Activated B cell treated with CpG ODN at 0.5 μM for 24 hours (primary cell): ENCODE results near the gene ARL11. TPM values are rescaled to one million over a fixed set of nuclear protein-coding genes. Genes with fewer than 3 reads are reported as not detected.

Experiments used
- ATAC-seq: fragments of 200-7000 bp; cut with Tn5 transposase; one replicate; pipeline ENCODE4 v1.10.0; 2021; ENCODE audit warnings: low read depth, mild to moderate bottlenecking, moderate library complexity
- CTCF ChIA-PET: fragments of 350-600 bp; sonication (Branson Sonifier 250); formaldehyde crosslinking; loops from one replicate; lab custom pipeline; 2021; ENCODE audit warnings: antibody characterized with exemption; lab: Charles Lee
- POLR2A ChIA-PET: fragments of 350-600 bp; sonication (Branson Sonifier 250); formaldehyde crosslinking; loops from one replicate; lab custom pipeline; 2021; ENCODE audit warnings: antibody characterized with exemption; lab: Charles Lee
- DNase-seq: peaks from one replicate; pipeline ENCODE4 v3.0.0; 2022
- H3K27ac Mint-ChIP-seq: one replicate; pipeline ENCODE4 v1.8.0; 2020; ENCODE audit warnings: mixed read lengths
- H3K27me3 Mint-ChIP-seq: one replicate; pipeline ENCODE4 v1.8.0; 2021; ENCODE audit warnings: mixed read lengths
- H3K36me3 Mint-ChIP-seq: one replicate; pipeline ENCODE4 v1.8.0; 2021; ENCODE audit warnings: low read depth, mixed read lengths
- H3K4me1 Mint-ChIP-seq: one replicate; pipeline ENCODE4 v1.8.0; 2021; ENCODE audit warnings: mixed read lengths
- H3K4me3 Mint-ChIP-seq: one replicate; pipeline ENCODE4 v1.8.0; 2020; ENCODE audit warnings: mild to moderate bottlenecking, mixed read lengths
- H3K9me3 Mint-ChIP-seq: one replicate; pipeline ENCODE4 v1.8.0; 2020; ENCODE audit warnings: mixed read lengths
- CTCF ChIP-seq: fragments of 200-600 bp; IDR thresholded peaks from one replicate; pipeline ENCODE4 v1.8.0; 2022; ENCODE audit warnings: antibody characterized with exemption, mild to moderate bottlenecking
- intact Hi-C: fragments of 100-400 bp; cut with micrococcal nuclease; formaldehyde crosslinking; loops from one replicate; pipeline ENCODE4 v1.15.1; 2024
- total RNA-seq: library from RNA; stranded (reverse); gene quantifications from 2 replicates; pipeline ENCODE4 v1.2.3, GENCODE V29; 2022

The ARL11 gene
- total RNA-seq, 1 donor from 2014 or later, result 10.7 TPM

GRCh38 chr13:49615836-49616675, 12.3 kb upstream of the ARL11 start:
- no peak for ATAC-seq
- H3K27ac Mint-ChIP-seq, result no peak overlapping the region
- DNase-seq, result no peak
- intact Hi-C loops, result no loop called here
- H3K4me3 Mint-ChIP-seq, result no peak overlapping the region
- H3K36me3 Mint-ChIP-seq, result no peaks in the 10 kb centered on the region
- H3K4me1 Mint-ChIP-seq, result peaks cover 24% of the 10 kb centered on the region
- POLR2A ChIA-PET, result no interaction called here
- no peak for TF ChIP-seq CTCF
- CTCF ChIA-PET, result no interaction called here
- H3K9me3 Mint-ChIP-seq, result peaks cover 7% of the 10 kb centered on the region
- no peaks in the 10 kb centered on the region for H3K27me3 Mint-ChIP-seq

- Mint-ChIP-seq H3K36me3 (no peaks in the 10 kb centered on the region), H3K4me1 (peaks cover 27% of the 10 kb centered on the region), H3K27ac (no peak overlapping the region), H3K27me3 (no peaks in the 10 kb centered on the region), H3K4me3 (no peak overlapping the region), H3K9me3 (peaks cover 4% of the 10 kb centered on the region)
- DNase-seq, result no peak
- intact Hi-C loops, result no loop called here
- no peak for ATAC-seq
- CTCF ChIA-PET, result interaction anchor here (1.4 kb wide), 1 partner anchor 8 kb away, joined by 4 read pairs; no protein-coding TSS in a partner anchor
- no peak for TF ChIP-seq CTCF
- POLR2A ChIA-PET, result no interaction called here
Measured at GRCh38 chr13:49616676-49617065, 11.6 kb upstream of the ARL11 start.

GRCh38 chr13:49620170-49620621, 8.1 kb upstream of the ARL11 start:
- intact Hi-C loops, result loop anchor here (1.0 kb wide), 1 partner anchor 8 kb away; the partner anchor contains the start of gene ARL11
- no peak for TF ChIP-seq CTCF
- Mint-ChIP-seq H3K4me1 (peaks cover 30% of the 10 kb centered on the region), H3K36me3 (no peaks in the 10 kb centered on the region), H3K27me3 (no peaks in the 10 kb centered on the region), H3K9me3 (no peaks in the 10 kb centered on the region), H3K27ac (peak overlapping the region; percentile 85), H3K4me3 (peak overlapping the region; percentile 78)
- ChIA-PET POLR2A (interaction anchor here (0.6 to 1.2 kb wide), 9 partner anchors 8 to 176 kb away, joined by 3 to 7 read pairs (median 3); partner anchors contain the start of genes ARL11, CAB39L, PHF11 and SETDB2), CTCF (no interaction called here)
- ATAC-seq, result peak; percentile 94
- peak; percentile 32 for DNase-seq

GRCh38 chr13:49622174-49622946, 5.9 kb upstream of the ARL11 start:
- POLR2A ChIA-PET, result interaction anchor here (0.6 kb wide), 1 partner anchor 76 kb away, joined by 4 read pairs; no protein-coding TSS in a partner anchor
- intact Hi-C loops, result no loop called here
- Mint-ChIP-seq H3K4me3 (no peak overlapping the region), H3K9me3 (no peaks in the 10 kb centered on the region), H3K4me1 (peaks cover 22% of the 10 kb centered on the region), H3K36me3 (no peaks in the 10 kb centered on the region), H3K27me3 (no peaks in the 10 kb centered on the region), H3K27ac (peak overlapping the region; percentile 14)
- CTCF ChIA-PET, result no interaction called here
- no peak for ATAC-seq
- TF ChIP-seq CTCF, result no peak
- DNase-seq, result no peak
